Gastrocnemius medialis (tissue), 4 donors: ENCODE data around the gene PHACTR3. TPM values are rescaled to one million over a fixed set of nuclear protein-coding genes. Genes with fewer than 3 reads are reported as not detected.

Experiments
- ATAC-seq, 2 donors: fragments of 150-250 bp; one replicate each; pipeline ENCODE4 v1.9.1; 2016
- DNase-seq, 2 donors: peaks; one replicate each; pipeline ENCODE4 v3.0.0-alpha.2; 2019
- H3K27ac ChIP-seq, 4 donors: fragments of 200-600 bp; sonication (generic); 1 replicate in 1 of 4; 2 replicates in 3 of 4; pipeline ENCODE4 v1.5.1; 2016 to 2018; ENCODE audit warnings: mild to moderate bottlenecking in 2 of 4, moderate library complexity in 1 of 4
- H3K27me3 ChIP-seq, 3 donors: fragments of 200-600 bp; sonication (generic) in 2 of 3; 1 replicate in 1 of 3; 2 replicates in 2 of 3; pipeline versions ENCODE4 v1.5.1 to v1.6.0; 2016 to 2019; ENCODE audit warnings: mild to moderate bottlenecking in 1 of 3, moderate library complexity in 1 of 3
- H3K36me3 ChIP-seq, 2 donors: fragments of 200-600 bp; sonication (generic) in 1 of 2; one replicate each; pipeline ENCODE4 v1.5.1; 2017 to 2018
- H3K4me1 ChIP-seq, 2 donors: fragments of 200-600 bp; sonication (generic) in 1 of 2; one replicate each; pipeline ENCODE4 v1.5.1; 2016 to 2017; ENCODE audit warnings: mild to moderate bottlenecking in 2 of 2
- H3K4me3 ChIP-seq, 4 donors: fragments of 200-600 bp; sonication (generic) in 3 of 4; 1 replicate in 1 of 4; 2 replicates in 3 of 4; pipeline ENCODE4 v1.5.1; 2016 to 2019; ENCODE audit warnings: mild to moderate bottlenecking in 2 of 4
- H3K9me3 ChIP-seq, 3 donors: fragments of 200-600 bp; sonication (generic) in 2 of 3; 1 replicate in 1 of 3; 2 replicates in 2 of 3; pipeline ENCODE4 v1.5.1; 2016 to 2019
- CTCF ChIP-seq, 5 experiments: fragments of 450-650 bp in 3 of 5; fragments of 200-600 bp in 2 of 5; sonication (generic) in 2 of 5; IDR thresholded peaks in 4 of 5; conservative IDR thresholded peaks in 1 of 5; 1 replicate in 4 of 5; 2 replicates in 1 of 5; pipeline ENCODE4 v1.5.1; 2016 to 2019; ENCODE audit warnings: antibody characterized with exemption in 5 of 5, mild to moderate bottlenecking in 3 of 5, moderate library complexity in 3 of 5
- POLR2A ChIP-seq, 2 donors: fragments of 450-650 bp; IDR thresholded peaks; one replicate each; pipeline ENCODE4 v1.6.1; 2017; ENCODE audit warnings: antibody characterized with exemption in 2 of 2, mild to moderate bottlenecking in 2 of 2, moderate library complexity in 2 of 2
- in situ Hi-C, 4 donors: fragments of 200-750 bp; cut with MboI; loops; one replicate each; pipeline versions ENCODE4 v1.15.0 to v1.8.0; 2017; ENCODE audit warnings: low sequenced_read_pairs in 4 of 4
- intact Hi-C: fragments of 100-400 bp; cut with DNase I; formaldehyde crosslinking; loops from one replicate; pipeline ENCODE4 v1.15.1; 2023; ENCODE audit warnings: low total_unique reads
- total RNA-seq, 4 donors: library from RNA; depleted of rRNA; stranded (reverse); fragments of >200 nt; gene quantifications; one replicate each; pipeline versions ENCODE4 v1.1.0 to v1.2.3, GENCODE V29; 2016

The PHACTR3 gene
- total RNA-seq, 4 donors from 2014 or later: 0.24 to 1.1 (median 0.59) TPM; not detected in 1

- no peaks in the 10 kb centered on the region for H3K36me3 ChIP-seq
- no peak for DNase-seq
- in situ Hi-C loops: no loop called here
- TF ChIP-seq POLR2A (IDR thresholded peaks at IDR 0.05): no peak
- no peak for TF ChIP-seq CTCF (IDR thresholded peaks at IDR 0.05 in 4 of 5, conservative IDR thresholded peaks at IDR 0.05 in 1 of 5)
- H3K4me1 ChIP-seq: no peaks in the 10 kb centered on the region
- H3K27me3 ChIP-seq: peaks cover 0 to 13% (median 0%) of the 10 kb centered on the region in 3 donors
- no peak overlapping the region for H3K4me3 ChIP-seq
- ATAC-seq: no peak
- intact Hi-C loops: no loop called here
- no peak overlapping the region for H3K27ac ChIP-seq
- H3K9me3 ChIP-seq: no peaks in the 10 kb centered on the region
Observed at GRCh38 chr20:59596690-59597089, 7.7 kb upstream of the PHACTR3 start.

GRCh38 chr20:59597240-59597639 is 7.1 kb upstream of the PHACTR3 start:
- Histone ChIP-seq H3K36me3 (no peaks in the 10 kb centered on the region), H3K27ac (no peak overlapping the region), H3K9me3 (no peaks in the 10 kb centered on the region), H3K4me1 (no peaks in the 10 kb centered on the region), H3K27me3 (peaks cover 0 to 13% (median 2%) of the 10 kb centered on the region in 3 donors), H3K4me3 (no peak overlapping the region)
- TF ChIP-seq POLR2A (IDR thresholded peaks at IDR 0.05) (no peak), CTCF (IDR thresholded peaks at IDR 0.05 in 4 of 5, conservative IDR thresholded peaks at IDR 0.05 in 1 of 5) (no peak)
- intact Hi-C loops (no loop called here), in situ Hi-C loops (no loop called here)
- DNase-seq: no peak
- no peak for ATAC-seq

GRCh38 chr20:59598625-59599310 is 5.6 kb upstream of the PHACTR3 start:
- Histone ChIP-seq H3K36me3 (no peaks in the 10 kb centered on the region), H3K27me3 (peaks cover 10 to 26% (median 15%) of the 10 kb centered on the region in 3 donors), H3K4me3 (no peak overlapping the region), H3K4me1 (no peaks in the 10 kb centered on the region), H3K27ac (no peak overlapping the region), H3K9me3 (no peaks in the 10 kb centered on the region)
- intact Hi-C loops (no loop called here), in situ Hi-C loops (no loop called here)
- peak in 4 of 5 experiments; percentile 11 to 49 (median 37) for TF ChIP-seq CTCF (IDR thresholded peaks at IDR 0.05 in 4 of 5, conservative IDR thresholded peaks at IDR 0.05 in 1 of 5)
- no peak for TF ChIP-seq POLR2A (IDR thresholded peaks at IDR 0.05)
- ATAC-seq (no peak), DNase-seq (no peak)

- TF ChIP-seq CTCF (IDR thresholded peaks at IDR 0.05 in 4 of 5, conservative IDR thresholded peaks at IDR 0.05 in 1 of 5) (no peak), POLR2A (IDR thresholded peaks at IDR 0.05) (no peak)
- Histone ChIP-seq H3K27me3 (peaks cover 19 to 30% (median 26%) of the 10 kb centered on the region in 3 donors), H3K27ac (no peak overlapping the region), H3K9me3 (no peaks in the 10 kb centered on the region), H3K4me3 (no peak overlapping the region), H3K4me1 (no peaks in the 10 kb centered on the region), H3K36me3 (no peaks in the 10 kb centered on the region)
- in situ Hi-C loops (no loop called here), intact Hi-C loops (no loop called here)
- DNase-seq: no peak
- ATAC-seq: no peak
Observed at GRCh38 chr20:59599941-59600340, 4.4 kb upstream of the PHACTR3 start.
